H9 (cell line): ENCODE results near the gene TACC2. TPM values are rescaled to one million over a fixed set of nuclear protein-coding genes. Genes with fewer than 3 reads are reported as not detected.

Experiments used
- DNase-seq: peaks from one replicate; pipeline ENCODE4 v3.0.0-alpha.2; 2017
- H2AFZ ChIP-seq: one replicate; pipeline ENCODE4 v1.6.1; 2013; ENCODE audit warnings: mild to moderate bottlenecking, low read length, control low read depth, moderate library complexity
- H2AK5ac ChIP-seq: 2 replicates; pipeline ENCODE4 v1.6.1; 2013; ENCODE audit warnings: low read length, control low read depth, mixed read lengths; ENCODE audit not compliant: insufficient read length
- H2BK120ac ChIP-seq: one replicate; pipeline ENCODE4 v1.6.1; 2013; ENCODE audit warnings: low read depth, mild to moderate bottlenecking, low read length, control low read depth, inconsistent platforms; ENCODE audit not compliant: poor library complexity, severe bottlenecking
- H2BK12ac ChIP-seq: 2 replicates; pipeline ENCODE4 v1.6.1; 2013; ENCODE audit warnings: low read length, control low read depth, mixed read lengths, low read depth; ENCODE audit not compliant: insufficient read length
- H2BK15ac ChIP-seq: 2 replicates; pipeline ENCODE4 v1.6.1; 2013; ENCODE audit warnings: low read depth, low read length, control low read depth
- H2BK20ac ChIP-seq: one replicate; pipeline ENCODE4 v1.6.1; 2013; ENCODE audit warnings: low read depth, mild to moderate bottlenecking, low read length, control low read depth, inconsistent platforms; ENCODE audit not compliant: poor library complexity, severe bottlenecking
- H2BK5ac ChIP-seq: 2 replicates; pipeline ENCODE4 v1.6.1; 2013; ENCODE audit warnings: low read length, control low read depth, mixed read lengths; ENCODE audit not compliant: insufficient read length
- H3K14ac ChIP-seq: 2 replicates; pipeline ENCODE4 v1.6.1; 2013; ENCODE audit warnings: low read length, control low read depth; ENCODE audit not compliant: insufficient read depth
- H3K18ac ChIP-seq: 2 replicates; pipeline ENCODE4 v1.6.1; 2013; ENCODE audit warnings: low read depth, mild to moderate bottlenecking, mixed read lengths, low read length, control low read depth; ENCODE audit not compliant: insufficient read length
- H3K23ac ChIP-seq: 2 replicates; pipeline ENCODE4 v1.6.1; 2013; ENCODE audit warnings: low read length, control low read depth, mixed read lengths, low read depth; ENCODE audit not compliant: insufficient read length
- H3K23me2 ChIP-seq: 2 replicates; pipeline ENCODE4 v1.6.1; 2013; ENCODE audit warnings: low read depth, mild to moderate bottlenecking, mixed read lengths, low read length, control low read depth; ENCODE audit not compliant: insufficient read length, poor library complexity, severe bottlenecking
- H3K27ac ChIP-seq: 2 replicates; pipeline ENCODE4 v1.5.1; 2013; ENCODE audit warnings: low read length, control low read depth, mixed read lengths, low read depth; ENCODE audit not compliant: insufficient read length
- H3K27me3 ChIP-seq: 2 replicates; pipeline ENCODE4 v1.6.1; 2013; ENCODE audit warnings: low read length, control low read depth, inconsistent platforms; ENCODE audit not compliant: insufficient read depth
- H3K4ac ChIP-seq: 2 replicates; pipeline ENCODE4 v1.6.1; 2013; ENCODE audit warnings: low read depth, mild to moderate bottlenecking, control low read depth, inconsistent platforms, low read length, moderate library complexity
- H3K4me1 ChIP-seq: 2 replicates; pipeline ENCODE4 v1.6.1; 2013; ENCODE audit warnings: low read length, control low read depth, inconsistent platforms; ENCODE audit not compliant: insufficient read depth
- H3K4me2 ChIP-seq: 2 replicates; pipeline ENCODE4 v1.6.1; 2013; ENCODE audit warnings: low read length, control low read depth, mixed read lengths; ENCODE audit not compliant: insufficient read length, insufficient read depth
- H3K56ac ChIP-seq: 2 replicates; pipeline ENCODE4 v1.6.1; 2013; ENCODE audit warnings: low read depth, mild to moderate bottlenecking, mixed read lengths, low read length, control low read depth; ENCODE audit not compliant: insufficient read length
- H3K79me1 ChIP-seq: 2 replicates; pipeline ENCODE4 v1.6.1; 2013; ENCODE audit warnings: low read depth, mild to moderate bottlenecking, moderate library complexity, low read length, control low read depth, inconsistent platforms; ENCODE audit not compliant: insufficient read depth, poor library complexity, severe bottlenecking
- H3K79me2 ChIP-seq: 2 replicates; pipeline ENCODE4 v1.6.1; 2013; ENCODE audit warnings: low read length, control low read depth, inconsistent platforms; ENCODE audit not compliant: insufficient read depth
- H3K9ac ChIP-seq: 2 replicates; pipeline ENCODE4 v1.6.1; 2013; ENCODE audit warnings: low read length, control low read depth, mixed read lengths; ENCODE audit not compliant: insufficient read length; ENCODE audit errors: extremely low read depth
- H3K9me3 ChIP-seq: one replicate; pipeline ENCODE4 v1.6.1; 2013; ENCODE audit warnings: low read depth, low read length, inconsistent platforms; ENCODE audit not compliant: control insufficient read depth
- H3T11ph ChIP-seq: one replicate; pipeline ENCODE4 v1.6.1; 2013; ENCODE audit warnings: mild to moderate bottlenecking, low read length, control low read depth, inconsistent platforms
- H4K20me1 ChIP-seq: one replicate; pipeline ENCODE4 v1.6.1; 2013; ENCODE audit not compliant: control insufficient read depth, insufficient read length, insufficient read depth
- H4K5ac ChIP-seq: 2 replicates; pipeline ENCODE4 v1.6.1; 2013; ENCODE audit warnings: low read depth, mild to moderate bottlenecking, mixed read lengths, low read length, control low read depth; ENCODE audit not compliant: insufficient read length
- H4K8ac ChIP-seq: replicated peaks from 2 replicates; pipeline ENCODE4 v1.6.1; 2013; ENCODE audit warnings: low read length, control low read depth, mixed read lengths, low read depth; ENCODE audit not compliant: insufficient read length
- H4K91ac ChIP-seq: 2 replicates; pipeline ENCODE4 v1.6.1; 2013; ENCODE audit warnings: low read depth, mild to moderate bottlenecking, moderate library complexity, mixed read lengths, low read length, control low read depth; ENCODE audit not compliant: insufficient read length
- H3K27ac Mint-ChIP-seq, 3 experiments: 2 replicates in 2 of 3; 3 replicates in 1 of 3; pipeline ENCODE4 v1.8.0; 2020 to 2021; ENCODE audit warnings: mixed read lengths in 3 of 3, mild to moderate bottlenecking in 1 of 3, moderate library complexity in 1 of 3
- H3K27me3 Mint-ChIP-seq: 2 replicates; pipeline ENCODE4 v1.8.0; 2021; ENCODE audit warnings: low read depth, mild to moderate bottlenecking, moderate library complexity, mixed read lengths
- H3K36me3 Mint-ChIP-seq, 3 experiments: 2 replicates in 2 of 3; 3 replicates in 1 of 3; pipeline ENCODE4 v1.8.0; 2020 to 2021; ENCODE audit warnings: low read depth in 3 of 3, mixed read lengths in 3 of 3; ENCODE audit not compliant: insufficient read depth in 1 of 3
- H3K4me1 Mint-ChIP-seq, 2 experiments: 2 replicates each; pipeline ENCODE4 v1.8.0; 2020; ENCODE audit warnings: mixed read lengths in 2 of 2
- H3K4me3 Mint-ChIP-seq, 2 experiments: 2 replicates in 1 of 2; 3 replicates in 1 of 2; pipeline ENCODE4 v1.8.0; 2020 to 2021; ENCODE audit warnings: mild to moderate bottlenecking in 2 of 2, mixed read lengths in 2 of 2, moderate library complexity in 1 of 2
- H3K9me3 Mint-ChIP-seq, 2 experiments: 2 replicates in 1 of 2; 3 replicates in 1 of 2; pipeline ENCODE4 v1.8.0; 2020; ENCODE audit warnings: mild to moderate bottlenecking in 2 of 2, mixed read lengths in 2 of 2, moderate library complexity in 1 of 2
- CTCF ChIP-seq: fragments of 200-600 bp; sonication (generic); conservative IDR thresholded peaks from 3 replicates; pipeline ENCODE4 v1.8.0; 2021; ENCODE audit warnings: antibody characterized with exemption, mild to moderate bottlenecking
- WGBS: extraction: QIAGEN DNeasy Blood & Tissue Kit; methylation state at CpG from one replicate; pipeline ENCODE4 v1.1.7; 2013; ENCODE audit warnings: missing lambda C conversion rate, low lambda C conversion rate, mixed read lengths; ENCODE audit not compliant: insufficient read length; ENCODE audit errors: extremely low coverage; 5-methylcytosine and 5-hydroxymethylcytosine counted together
- total RNA-seq: library from RNA; stranded (reverse); gene quantifications from 2 replicates; pipeline ENCODE4 v1.2.1, GENCODE V29; 2021

Gene TACC2
- total RNA-seq, 1 experiment from 2014 or later: 58.1 TPM

GRCh38 chr10:122050811-122051210 lies 61.8 kb downstream of the TACC2 start:
- WGBS: no CpG with 5 or more reads among the region's 9 CpGs
- Histone ChIP-seq H2AFZ (no peak overlapping the region), H3T11ph (no peak overlapping the region), H2BK20ac (no peak overlapping the region), H3K4me2 (no peak overlapping the region), H4K5ac (no peak overlapping the region), H3K4me1 (no peaks in the 10 kb centered on the region), H2BK15ac (no peak overlapping the region), H2AK5ac (no peak overlapping the region), H2BK12ac (no peak overlapping the region), H4K8ac (no peak overlapping the region), H2BK120ac (no peak overlapping the region), H3K27me3 (no peaks in the 10 kb centered on the region), H4K91ac (no peak overlapping the region), H3K9me3 (no peaks in the 10 kb centered on the region), H3K18ac (no peak overlapping the region), H3K27ac (no peak overlapping the region), H3K79me1 (no peaks in the 10 kb centered on the region), H3K9ac (no peak overlapping the region), H3K56ac (no peak overlapping the region), H2BK5ac (no peak overlapping the region), H3K14ac (no peak overlapping the region), H3K79me2 (no peaks in the 10 kb centered on the region), H4K20me1 (no peaks in the 10 kb centered on the region), H3K4ac (no peak overlapping the region), H3K23me2 (no peaks in the 10 kb centered on the region), H3K23ac (no peak overlapping the region)
- DNase-seq: no peak
- Mint-ChIP-seq H3K27me3 (no peaks in the 10 kb centered on the region), H3K4me3 (no peak overlapping the region), H3K4me1 (peaks cover 28 to 36% of the 10 kb centered on the region in 2 experiments), H3K9me3 (peaks cover 0 to 2% of the 10 kb centered on the region in 2 experiments; a peak in 1 of 5 replicates), H3K36me3 (no peaks in the 10 kb centered on the region; a peak in 2 of 7 replicates), H3K27ac (no peak overlapping the region; a peak in 1 of 7 replicates)
- no peak for TF ChIP-seq CTCF
